Suppressor macrophage (primary cell): ENCODE results near the gene GRK5.
A peak's percentile ranks its signal among the peaks of the same experiment; 100 is the strongest.

Experiments used
- DNase-seq, 4 experiments: peaks; one replicate each; pipeline ENCODE4 v3.0.0-alpha.2; 2020 to 2022

The GRK5 gene

DNA sequence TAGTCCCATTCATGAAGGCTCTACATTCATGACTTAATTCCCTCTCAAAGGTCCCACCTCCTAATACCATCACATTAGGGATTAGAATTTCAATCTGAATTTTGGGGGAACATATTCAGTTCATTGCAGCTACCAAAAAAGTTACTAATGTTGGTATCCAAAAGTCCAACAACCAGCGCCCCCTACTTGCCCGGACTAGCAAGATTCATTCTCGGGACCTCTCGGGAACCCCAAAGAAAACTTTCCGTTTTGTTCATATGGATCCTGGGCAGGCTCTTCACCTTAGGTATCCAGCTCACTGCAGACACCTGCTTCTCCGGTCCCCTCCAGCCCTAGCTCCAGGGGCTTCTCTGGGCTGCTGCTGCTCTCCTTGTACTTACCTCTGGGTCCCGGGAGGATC lies 8.9 kb upstream of the GRK5 start:
- peak; percentile 26 to 60 (median 50) for DNase-seq

DNA sequence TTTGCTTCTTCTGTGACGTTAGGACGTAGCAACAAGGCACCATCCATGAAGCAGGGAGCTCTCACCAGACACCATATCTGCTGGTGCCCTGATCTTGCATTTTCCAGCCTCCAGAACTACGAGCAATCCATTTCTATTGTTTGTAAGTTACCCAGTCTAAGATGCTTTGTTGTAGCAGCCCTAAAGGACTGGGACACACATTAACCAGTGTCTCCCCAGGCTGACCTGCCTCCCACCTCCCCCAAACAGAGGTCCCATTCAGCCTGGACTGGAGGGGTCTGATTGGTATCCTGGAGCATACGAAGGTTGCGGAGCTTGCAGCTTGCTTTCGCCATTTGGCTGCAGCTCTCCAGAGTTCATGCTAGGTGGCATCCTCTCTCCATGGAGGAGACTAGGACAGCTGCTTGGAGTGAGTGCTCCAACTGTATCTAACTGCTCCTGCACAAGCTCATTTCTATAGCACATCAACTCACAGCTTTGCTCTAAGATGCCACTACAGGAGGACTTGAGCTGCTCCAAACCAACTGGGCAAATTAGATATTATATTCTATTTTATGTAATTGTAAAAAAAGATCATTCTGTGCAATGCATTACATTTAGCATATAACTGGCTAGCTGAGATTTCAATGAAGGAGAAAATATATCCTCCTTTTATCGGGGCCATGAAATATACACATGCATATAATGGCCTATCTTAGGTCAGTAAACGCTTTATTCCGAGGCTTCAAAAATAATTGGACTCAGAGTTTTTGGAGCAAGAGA lies 8.0 kb upstream of the GRK5 start:
- DNase-seq: peak; percentile 53 to 84 (median 78)

DNA sequence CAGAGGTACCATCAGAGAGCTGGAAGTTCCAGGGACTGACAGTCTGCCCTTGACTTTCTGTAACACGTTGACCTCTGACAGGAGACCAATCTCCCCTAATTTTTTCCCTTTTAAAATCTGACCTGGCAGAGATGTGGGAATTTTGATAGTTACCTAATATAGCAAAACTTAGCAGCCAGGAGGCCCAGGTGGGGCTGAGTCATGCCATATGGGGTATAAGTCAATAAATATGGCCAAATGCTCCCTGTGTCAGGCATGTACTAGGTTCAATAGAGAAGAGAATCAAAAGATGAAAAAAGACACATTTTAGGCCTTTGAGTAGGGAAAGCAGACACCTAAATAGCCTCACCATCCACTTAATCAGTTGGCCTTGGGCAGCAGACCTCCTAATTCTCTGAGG lies 6.1 kb upstream of the GRK5 start:
- DNase-seq: no peak

DNA sequence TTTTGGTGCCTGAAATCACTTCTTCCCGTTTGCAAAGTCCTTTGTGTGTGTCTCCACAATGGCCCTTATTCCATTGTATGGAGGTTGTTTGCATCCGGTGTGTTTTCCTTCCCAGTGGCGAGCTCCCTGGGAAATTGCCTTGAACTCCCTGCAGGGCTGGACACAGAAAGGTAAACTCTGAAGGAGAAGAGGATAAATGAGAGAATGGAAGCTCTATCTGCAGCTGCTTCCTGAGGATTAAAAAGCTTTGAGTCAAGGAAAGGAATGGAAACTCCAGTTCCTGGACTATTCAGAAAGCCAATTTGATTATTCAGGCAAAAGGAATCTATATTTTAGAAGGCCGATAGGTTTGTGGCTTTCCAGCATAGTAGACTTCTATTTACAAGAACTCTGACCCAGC lies 4.4 kb upstream of the GRK5 start:
- no peak for DNase-seq

DNA sequence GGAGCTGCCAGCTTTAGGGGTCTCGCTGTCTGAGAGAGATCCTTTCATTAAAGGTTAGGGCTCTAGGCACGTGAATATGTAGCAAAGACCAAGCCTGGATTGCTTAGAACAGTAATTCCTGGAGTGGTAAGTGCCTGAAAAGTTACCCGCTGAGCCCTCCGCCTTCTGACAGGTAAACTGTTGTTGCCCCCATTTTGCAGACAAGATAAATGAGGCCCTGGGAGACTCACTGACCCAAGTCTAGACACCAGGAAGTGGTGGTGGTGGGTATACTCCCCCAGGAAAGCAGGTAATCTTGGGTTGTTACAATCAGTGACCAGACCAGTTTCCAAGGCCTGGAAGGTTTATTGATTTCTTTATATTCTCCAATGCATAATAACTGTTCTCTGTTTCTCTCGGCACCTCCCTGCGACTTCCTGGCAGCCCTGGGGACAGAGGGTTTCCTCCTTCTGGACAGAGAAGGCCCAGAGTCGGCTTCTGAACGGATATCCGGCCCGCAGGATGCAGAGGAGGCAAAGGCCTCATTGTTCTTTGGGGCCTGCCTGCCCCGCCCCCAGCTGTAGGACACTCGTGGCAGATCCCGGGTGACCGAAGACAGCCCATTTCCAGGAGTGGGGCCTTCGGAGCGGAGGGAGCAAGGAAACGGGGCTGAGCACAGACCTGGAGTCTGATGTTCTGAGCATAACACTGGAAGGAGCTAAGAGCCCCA lies 1.3 kb upstream of the GRK5 start:
- peak; percentile 67 to 84 (median 77) for DNase-seq

DNA sequence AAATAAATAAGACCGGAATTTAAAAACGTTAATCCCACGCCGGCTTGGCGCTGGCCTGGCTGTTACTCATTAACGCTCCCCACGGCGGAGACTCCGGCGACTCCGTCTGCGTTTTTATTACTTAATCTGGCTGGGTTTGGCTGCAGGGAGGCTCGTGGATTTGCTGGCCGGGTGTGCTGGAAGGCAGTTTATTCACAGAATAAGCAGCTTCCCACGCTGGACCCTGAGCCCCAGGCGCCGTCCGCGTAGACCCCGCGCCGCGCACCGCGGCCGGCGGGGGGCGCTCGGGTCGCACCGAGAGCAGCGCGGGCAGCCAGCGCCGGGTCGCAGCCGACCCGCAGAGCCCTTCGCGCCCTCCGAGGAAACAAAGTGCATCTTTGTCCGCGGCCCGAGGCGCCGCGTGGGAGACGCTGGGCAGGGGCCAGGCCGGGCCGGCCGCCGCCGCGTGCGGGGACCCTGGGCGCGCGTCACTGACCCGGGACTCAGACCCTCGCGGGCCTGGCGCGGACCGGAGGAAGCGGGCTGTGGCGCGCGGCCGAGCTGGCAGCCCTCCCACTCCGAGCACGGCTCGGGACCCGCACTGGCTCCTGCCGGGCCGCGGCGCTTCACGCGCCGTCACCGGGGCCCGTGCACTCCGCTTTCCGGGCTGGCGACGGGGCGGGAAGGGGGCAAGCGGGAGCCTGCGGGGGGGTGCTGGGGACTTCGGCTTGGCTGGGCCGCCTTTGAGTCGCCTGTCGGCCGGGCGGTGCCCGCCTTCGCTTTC lies 587 bp upstream of the GRK5 start:
- DNase-seq: peak; percentile 76 to 91 (median 84)

DNA sequence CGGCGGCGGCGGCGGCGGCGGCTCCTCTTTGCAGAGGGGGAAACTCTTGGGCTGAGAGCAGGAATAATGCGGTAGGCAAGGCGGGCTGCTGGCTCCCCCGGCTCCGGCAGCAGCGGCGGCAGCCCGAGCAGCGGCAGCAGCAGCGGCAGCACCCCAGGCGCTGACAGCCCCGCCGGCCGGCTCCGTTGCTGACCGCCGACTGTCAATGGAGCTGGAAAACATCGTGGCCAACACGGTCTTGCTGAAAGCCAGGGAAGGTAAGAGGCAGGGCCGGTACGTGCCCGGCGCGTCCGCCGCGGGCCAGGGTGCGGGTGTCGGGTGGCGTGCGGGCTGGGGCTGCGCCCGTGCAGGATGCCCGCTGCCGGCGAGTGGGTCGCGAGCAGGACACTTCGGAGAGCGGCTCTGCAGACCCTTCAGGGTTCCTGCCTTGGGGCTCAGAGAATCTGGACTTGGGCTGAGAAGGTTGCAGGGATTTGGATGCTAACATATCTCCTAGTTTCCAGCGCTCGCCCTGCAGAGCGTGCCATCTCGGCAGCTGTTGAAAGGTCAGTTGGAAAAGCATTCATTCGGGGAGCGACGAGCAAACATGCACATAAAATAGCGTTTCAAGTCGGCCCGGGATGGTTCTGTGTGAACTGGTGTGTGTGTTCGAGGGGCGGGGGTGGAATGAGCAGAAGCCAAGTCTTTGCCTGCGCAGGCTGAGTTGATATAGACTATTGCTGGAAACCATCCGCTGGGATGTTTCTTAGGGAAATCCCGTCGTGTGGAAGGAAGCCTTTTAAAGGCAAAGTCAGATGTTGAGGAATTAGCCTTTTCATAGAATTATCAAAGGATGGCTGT lies 562 bp downstream of the GRK5 start:
- peak; percentile 26 to 40 (median 30) for DNase-seq

DNA sequence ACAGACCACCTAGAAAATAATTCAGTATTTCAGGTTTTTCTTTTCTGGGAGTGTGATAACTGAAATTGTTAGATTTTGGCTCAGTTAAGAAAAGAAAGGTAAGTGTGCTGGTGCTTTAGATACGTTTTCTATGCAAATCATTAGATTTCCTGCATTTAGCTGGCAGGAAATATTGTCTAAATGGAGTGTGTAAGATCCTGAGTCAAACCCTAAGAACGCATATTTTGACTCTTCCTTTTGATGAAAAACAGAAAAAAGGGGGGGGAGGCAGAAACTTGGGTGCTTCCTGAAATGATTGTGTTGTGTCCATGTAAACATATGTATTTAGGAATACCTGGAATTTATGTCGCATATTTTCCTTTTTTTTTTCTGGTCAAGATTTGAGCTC lies 1.2 kb downstream of the GRK5 start:
- no peak for DNase-seq

DNA sequence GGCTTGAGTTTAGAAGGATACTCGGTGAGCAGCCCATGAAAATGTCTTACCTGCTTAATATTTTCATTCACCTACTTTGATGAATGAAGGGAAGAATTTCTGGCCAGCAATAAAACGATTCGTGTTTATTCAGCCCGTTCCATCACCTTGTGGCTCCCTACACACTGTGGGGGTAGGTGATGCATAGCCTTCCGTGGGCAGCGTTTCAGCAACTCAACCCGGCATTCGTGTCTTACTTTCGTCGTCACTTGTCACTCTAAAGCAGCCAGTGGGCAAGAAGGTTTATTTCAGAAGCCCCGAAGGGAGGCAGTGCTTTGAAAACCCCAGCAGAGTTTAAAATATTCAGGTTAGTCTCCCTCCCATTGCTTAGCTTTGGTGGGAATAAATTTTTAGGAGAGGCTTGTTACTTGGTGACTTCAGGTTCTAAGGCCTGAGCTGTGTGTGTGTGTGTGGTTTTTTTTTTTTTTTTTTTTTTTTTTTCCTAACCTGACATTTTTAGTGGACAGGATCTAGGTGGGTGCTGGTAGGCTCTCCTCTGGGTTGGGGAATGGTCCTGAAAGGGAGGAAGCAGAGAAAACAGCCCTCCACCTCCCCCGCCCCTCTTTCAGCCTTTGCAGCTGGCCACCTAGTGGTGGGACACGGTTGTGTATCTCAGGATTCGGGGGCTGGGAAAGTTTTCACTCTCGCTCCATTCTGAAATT lies 1.8 kb downstream of the GRK5 start:
- peak; percentile 51 to 73 (median 62) for DNase-seq

DNA sequence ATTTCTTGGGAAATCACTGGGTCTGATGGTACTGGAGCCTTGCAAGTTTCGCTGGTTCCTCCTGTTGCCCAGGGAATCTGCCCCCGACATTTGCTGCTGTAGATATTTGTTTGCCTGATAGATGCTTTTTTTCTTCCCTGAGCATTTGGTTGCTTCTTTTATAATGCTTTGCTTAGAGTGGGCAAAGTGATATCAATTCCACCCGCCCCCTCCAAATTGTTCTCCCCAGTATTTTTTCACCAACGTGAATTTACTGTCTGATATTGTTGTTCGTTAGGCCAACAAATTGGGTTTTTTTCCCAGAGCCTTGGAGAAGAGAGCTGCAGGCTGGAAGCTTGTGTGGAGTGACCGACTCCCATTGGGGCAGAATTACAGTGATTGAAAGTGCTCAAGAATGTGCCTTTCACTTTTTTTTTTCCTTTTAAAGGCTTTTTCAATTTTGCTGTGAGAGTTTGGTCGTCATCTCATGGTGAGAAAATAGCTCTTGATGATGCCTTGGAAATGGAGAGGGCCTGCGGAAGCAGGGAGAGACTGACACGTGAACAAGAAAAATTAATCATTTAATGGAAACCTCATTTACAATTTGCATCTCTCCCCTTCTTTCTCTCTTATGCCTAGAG lies 2.5 kb downstream of the GRK5 start:
- no peak for DNase-seq

DNA sequence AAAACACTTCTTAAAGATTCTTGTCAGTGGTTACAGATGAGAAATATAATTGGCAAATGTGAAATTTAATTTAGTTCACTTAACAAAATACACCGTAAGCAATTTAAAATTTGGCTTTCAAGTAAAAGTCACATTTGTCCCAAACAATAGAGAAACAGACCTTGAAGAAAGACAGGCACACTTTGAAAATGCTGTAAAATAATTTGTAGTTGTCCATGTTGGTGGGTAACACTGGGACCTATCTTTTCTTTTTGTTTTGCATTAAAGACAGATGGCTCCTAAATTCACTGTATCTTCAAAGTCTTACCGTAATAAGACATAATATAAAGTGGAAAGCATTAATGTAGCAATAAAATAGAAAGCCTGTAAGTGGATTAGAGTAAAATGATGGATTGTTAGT lies 3.3 kb downstream of the GRK5 start:
- DNase-seq: no peak

DNA sequence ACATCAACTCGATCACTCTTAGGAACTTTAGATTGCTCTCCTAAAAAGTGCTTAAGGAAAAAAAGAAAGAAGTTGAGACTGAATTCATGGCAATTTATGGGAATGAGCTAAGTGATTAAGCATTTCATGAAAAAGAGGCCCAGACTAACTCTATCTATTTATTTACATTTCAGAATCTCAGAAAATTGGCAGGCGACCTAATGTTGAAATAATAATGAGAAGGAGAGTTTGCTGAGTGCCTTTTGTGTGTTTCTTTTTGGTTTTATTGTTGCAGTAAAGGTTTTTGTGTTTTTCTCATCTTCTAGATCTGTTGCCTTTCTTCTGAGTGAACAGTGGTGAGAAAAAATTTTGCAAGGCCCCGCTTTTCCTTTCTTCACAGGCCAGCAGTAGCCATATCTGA lies 3.8 kb downstream of the GRK5 start:
- DNase-seq: no peak

DNA sequence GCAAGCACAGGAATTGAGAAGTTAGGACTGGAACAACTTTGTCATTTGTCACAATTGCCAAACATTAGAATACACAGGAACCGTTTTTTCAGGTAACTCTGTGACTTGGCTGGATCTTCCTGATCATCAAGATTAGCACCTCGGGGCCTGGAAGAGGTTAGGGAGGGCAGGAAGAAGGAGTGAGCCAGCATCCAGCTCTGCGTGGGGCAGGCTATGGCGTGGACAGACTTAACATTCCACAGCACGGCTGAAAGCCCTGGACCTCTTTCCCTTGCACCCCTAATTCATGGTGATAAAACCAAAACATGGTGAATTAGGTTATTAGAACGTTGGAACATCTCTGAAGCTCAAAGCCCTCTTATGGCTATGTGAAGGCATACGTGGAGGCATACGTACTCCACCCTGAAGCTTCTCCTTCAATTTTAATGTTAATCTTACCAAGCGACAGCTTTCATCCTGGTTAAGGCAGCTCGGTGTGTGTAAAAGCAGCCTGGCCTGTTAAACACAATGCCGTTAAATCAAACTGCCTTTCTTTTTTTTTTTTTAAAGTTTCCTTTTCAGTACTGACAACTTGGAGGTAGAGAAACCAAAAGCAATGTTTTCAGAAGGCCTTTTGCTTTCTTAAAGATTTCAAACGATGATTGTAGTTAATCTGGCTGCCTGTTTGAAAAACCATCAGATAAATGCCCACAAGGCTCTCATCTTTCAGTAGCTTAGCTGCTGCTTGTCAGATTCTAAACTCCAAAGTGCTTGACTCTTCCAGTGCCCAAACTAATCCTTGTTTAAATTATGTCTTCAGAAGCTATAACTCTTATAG lies 4.5 kb downstream of the GRK5 start:
- no peak for DNase-seq

DNA sequence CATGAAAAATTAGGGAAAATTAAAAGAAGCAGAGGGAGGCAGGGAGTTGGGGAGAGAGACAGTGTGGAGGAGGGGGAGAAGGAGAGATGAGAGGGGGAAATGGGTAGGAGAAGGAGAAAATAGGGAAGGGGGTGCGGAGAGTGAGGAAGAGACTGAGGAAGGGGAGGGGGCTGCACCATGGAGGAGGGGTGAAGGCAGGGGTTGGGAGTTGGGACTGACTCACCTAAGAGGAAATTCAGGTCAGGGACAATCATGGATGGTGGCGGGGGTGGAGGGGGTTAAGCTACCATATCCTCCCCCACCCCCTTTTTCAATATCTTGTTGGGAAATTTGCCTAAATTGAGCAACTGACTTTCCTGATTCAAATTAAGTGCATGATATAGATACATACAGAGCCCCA lies 8.0 kb downstream of the GRK5 start:
- no peak for DNase-seq

DNA sequence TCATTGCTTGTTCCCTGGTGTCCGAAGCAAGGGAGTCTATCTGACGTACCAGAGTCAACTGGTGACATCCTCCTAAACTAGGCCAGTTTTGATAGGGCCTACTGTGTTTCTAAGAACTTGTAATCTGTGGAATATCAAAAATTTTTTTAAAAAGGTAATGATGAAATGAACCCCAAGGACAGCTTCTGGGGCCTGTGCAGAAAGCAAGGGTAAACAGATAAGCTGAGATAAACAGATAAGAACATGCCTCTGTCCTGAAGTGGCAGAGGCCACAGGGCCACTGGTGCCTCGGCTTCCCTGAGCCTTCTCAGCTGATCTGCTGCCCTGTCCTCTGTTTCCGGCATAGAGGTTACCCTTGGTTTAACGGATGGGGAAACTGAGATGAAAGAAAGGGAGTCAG lies 8.8 kb downstream of the GRK5 start:
- no peak for DNase-seq

DNA sequence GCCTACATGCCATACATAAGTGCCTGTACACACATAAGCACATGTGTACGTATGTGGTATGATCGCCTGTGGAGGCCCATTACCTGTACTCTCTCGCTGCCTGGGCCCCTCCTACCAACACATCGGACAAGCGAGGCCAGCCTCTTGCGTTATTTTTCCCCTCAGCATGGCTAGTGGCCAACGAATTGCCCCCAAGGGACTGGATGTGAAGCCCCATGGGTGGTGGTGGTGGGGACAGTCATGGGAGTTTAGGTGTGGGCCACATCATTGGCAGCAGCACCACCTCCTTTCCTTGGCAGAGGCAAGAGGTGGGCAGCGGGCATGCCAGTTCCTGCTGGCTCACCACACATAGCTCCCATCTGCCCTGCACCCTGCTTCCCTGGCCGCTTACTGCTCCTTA lies 10.0 kb downstream of the GRK5 start:
- no peak for DNase-seq

DNA sequence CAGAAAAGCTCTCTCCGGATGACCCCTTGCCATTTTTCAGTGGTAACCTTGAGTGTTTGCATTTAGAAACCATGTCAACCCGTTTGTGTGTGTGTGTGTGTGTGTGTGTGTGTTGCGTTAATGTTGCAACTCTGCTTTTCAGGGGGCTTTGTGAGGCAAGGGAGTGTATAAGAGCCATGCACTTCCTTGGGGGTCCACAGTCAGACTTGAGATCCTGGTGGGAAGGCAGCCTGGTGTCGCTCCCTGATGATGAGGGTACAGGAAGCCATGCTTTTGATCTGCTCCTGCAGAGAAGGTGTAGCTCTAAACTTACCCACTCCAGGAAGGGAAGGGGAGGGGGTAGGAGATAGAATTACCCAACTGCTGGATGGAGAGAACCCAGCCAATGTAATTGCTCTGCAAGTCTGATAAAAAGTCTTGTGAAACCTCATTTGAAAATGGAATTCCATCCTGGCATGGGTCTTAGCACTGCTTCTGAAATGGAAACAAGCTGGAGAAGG lies 10.7 kb downstream of the GRK5 start:
- DNase-seq: no peak

DNA sequence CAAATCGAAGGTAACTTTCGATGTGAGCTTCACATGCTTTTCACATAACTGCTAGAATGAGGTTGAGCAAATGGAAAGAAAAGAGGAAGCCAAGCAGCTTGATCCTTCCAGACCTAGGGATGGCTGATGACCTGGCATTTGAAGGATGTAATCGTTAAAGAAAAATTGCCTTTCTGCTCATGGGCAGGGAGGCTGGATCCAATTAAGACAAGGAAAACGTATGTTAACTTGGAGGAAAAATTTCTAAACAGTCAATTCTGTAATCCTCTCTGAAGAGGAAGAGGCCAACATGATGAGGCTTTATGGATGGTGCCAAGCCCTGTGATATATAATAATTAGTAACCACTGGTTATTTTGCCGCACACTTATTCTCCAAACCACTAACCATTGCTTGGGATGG lies 12.5 kb downstream of the GRK5 start:
- DNase-seq: no peak

DNA sequence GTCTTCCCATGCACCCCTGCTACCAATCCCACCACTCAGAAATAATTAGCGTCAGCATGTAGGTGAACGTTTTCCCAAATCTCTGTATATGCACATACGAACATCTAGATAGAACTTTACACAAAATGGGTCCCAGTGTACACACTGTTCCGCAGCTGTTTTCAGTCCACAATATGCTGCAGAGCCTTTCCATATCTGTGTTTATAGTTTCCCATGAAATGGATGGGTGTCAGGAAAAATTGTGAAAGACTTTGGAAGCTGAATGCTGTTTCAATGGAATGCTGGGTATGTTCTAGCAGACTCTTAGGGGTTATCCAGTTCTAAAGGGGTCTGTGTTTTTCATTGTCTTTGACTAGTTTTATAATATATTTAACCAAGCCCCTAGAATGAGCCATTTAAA lies 13.8 kb downstream of the GRK5 start:
- no peak for DNase-seq

DNA sequence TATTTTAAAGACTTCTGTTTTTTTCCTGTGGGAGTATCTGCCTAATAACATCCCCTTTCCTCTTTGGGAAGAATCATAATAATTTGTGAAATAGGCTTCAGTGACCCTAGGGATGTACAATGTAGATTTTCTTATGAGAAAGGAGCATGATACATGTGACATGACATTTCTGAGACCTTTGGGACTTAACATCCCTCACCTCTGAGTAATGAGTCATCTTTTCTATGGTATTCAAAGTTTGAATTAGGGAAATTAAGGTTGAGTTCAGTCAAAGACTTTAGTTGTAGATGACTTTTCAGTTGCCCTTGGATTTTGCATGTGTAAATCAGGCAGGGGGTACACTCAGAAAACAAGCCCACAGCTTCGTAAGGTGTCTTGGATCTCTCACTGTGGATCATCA lies 14.3 kb downstream of the GRK5 start:
- peak in 2 of 4 experiments; percentile 10 to 24 for DNase-seq
